ENCODE results near the gene CKAP2. TPM values are rescaled to one million over a fixed set of nuclear protein-coding genes. Genes with fewer than 3 reads are reported as not detected.
A peak's percentile ranks its signal among the peaks of the same experiment; 100 is the strongest.

Gene CKAP2, protein sequence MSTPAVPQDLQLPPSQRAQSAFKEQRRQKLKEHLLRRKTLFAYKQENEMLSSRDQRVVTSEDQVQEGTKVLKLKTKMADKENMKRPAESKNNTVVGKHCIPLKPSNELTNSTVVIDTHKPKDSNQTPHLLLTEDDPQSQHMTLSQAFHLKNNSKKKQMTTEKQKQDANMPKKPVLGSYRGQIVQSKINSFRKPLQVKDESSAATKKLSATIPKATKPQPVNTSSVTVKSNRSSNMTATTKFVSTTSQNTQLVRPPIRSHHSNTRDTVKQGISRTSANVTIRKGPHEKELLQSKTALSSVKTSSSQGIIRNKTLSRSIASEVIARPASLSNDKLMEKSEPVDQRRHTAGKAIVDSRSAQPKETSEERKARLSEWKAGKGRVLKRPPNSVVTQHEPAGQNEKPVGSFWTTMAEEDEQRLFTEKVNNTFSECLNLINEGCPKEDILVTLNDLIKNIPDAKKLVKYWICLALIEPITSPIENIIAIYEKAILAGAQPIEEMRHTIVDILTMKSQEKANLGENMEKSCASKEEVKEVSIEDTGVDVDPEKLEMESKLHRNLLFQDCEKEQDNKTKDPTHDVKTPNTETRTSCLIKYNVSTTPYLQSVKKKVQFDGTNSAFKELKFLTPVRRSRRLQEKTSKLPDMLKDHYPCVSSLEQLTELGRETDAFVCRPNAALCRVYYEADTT
- total RNA-seq (2014; rRNA removed; shearing (Covaris generic)) (66.5 and 70.8 TPM in 2 replicates), total RNA-seq (2022) (94.9 and 123 TPM in 2 replicates), Bru-seq, nascent RNA (percentile 95 among the genes with signal in this experiment), BruChase-seq, experiment 1, labeled RNA remaining after a 6-hour chase (percentile 87 among the genes with signal in this experiment), BruChase-seq, experiment 2, labeled RNA remaining after a 2-hour chase (percentile 97 among the genes with signal in this experiment)
- long read RNA-seq, transcript CKAP2-202 (6 exons, 1,972 nt): minor isoform, 21 of 248 reads
- long read RNA-seq, transcript CKAP2-201 (9 exons, 3,375 nt): major isoform, 141 of 248 reads
- long read RNA-seq, transcript CKAP2-203 (9 exons, 3,629 nt): minor isoform, 48 of 248 reads
- long read RNA-seq, partial matches to known transcripts: 15 of 248 reads
- long read RNA-seq, other reads (novel, unspliced or antisense): 21 of 248 reads

DNA sequence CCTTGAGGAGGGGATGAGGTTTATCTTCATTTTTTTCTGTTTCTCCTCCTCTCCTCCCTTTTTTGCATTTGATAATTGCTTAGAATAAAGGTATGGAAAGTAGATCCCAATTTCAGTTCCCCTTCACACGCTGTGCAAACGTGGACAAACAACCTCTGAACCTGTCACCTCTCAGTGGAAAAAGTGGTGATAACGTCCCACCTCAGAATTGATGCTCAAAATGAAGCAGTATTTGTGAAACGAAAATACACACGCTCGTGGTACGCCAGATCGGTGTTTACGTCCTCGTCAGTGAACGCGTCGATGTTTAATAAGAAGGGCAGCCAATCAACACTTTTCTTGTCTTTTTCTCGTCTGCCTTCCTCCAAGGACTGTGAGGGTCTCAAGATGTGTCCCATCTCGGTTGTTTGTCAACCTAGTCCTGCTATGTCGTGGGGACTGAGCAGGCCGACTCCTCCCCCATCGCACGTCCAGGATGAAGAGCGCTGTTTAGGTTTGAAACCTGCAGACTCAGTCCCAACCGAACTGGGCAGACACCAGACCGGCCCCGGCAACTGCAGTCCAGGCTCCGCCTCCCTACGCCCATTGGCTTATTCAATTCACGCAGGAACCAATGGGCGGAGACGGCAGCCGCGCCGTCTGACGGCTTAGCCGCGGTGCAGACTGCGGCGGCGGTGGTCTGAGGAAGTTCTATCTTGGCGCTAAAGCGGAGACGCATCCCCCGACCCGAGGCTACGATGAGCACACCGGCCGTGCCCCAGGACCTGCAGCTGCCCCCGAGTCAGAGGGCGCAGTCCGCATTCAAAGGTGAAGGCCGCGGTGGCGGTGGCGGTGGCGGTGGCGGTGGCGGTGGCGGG, at the start of gene CKAP2:
Gene CKAP2, plus strand, starts transcription at position 659 of the 857 bp plus-strand sequence. Its CDS starts 79 bp downstream, at position 738.
- Histone ChIP-seq H3K4me3 (ENCODE audit: low read depth, low read length, poor library complexity, severe bottlenecking) (peak within 1 kb of the TSS; percentile 92), H3K4me1 (ENCODE audit: insufficient read depth, low read length, poor library complexity, severe bottlenecking) (peaks cover 30% of the 10 kb centered on the region), H4K20me1 (ENCODE audit: insufficient read depth, low read length) (peaks cover 14% of the 10 kb centered on the region; the same call in 1 of the 2 replicates), H2AFZ (ENCODE audit: low read length) (peak within 1 kb of the TSS; percentile 85), H3K9me2 (ENCODE audit: insufficient read depth, low read length) (no peaks in the 10 kb centered on the region), H3K79me2 (ENCODE audit: insufficient read depth, low read depth, low read length) (peaks cover 53% of the 10 kb centered on the region), H3K36me3 (ENCODE audit: insufficient read depth, low read length) (peaks cover 40% of the 10 kb centered on the region), H3K27ac (ENCODE audit: low read depth, low read length, poor library complexity, severe bottlenecking) (peak within 1 kb of the TSS; percentile 92), H3K4me2 (ENCODE audit: low read length) (peak within 1 kb of the TSS; percentile 94), H3K9me3 (ENCODE audit: low read length) (no peaks in the 10 kb centered on the region)
- CTCF ChIA-PET (ENCODE audit: unreplicated experiment): no interaction called here
- POLR2A ChIA-PET: interaction anchor here (1.3 to 1.4 kb wide), 2 partner anchors 12 to 162 kb away, joined by 4 to 7 read pairs; no protein-coding TSS in a partner anchor
- intact Hi-C loops (cut with micrococcal nuclease; ENCODE audit: unreplicated experiment): loop anchor here (1.0 to 10.0 kb wide), 7 partner anchors 162 to 1003 kb away; partner anchors contain the start of genes ALG11, INTS6, NEK3 and SUGT1
- TSS peak; percentile 94 for BruUV-seq (replicated peaks)
- TF ChIP-seq EZH2phosphoT487 (IDR thresholded peaks at IDR 0.05; ENCODE audit: borderline replicate concordance, low read depth, low read length): no peak
- TF ChIP-seq, protein P1, sequence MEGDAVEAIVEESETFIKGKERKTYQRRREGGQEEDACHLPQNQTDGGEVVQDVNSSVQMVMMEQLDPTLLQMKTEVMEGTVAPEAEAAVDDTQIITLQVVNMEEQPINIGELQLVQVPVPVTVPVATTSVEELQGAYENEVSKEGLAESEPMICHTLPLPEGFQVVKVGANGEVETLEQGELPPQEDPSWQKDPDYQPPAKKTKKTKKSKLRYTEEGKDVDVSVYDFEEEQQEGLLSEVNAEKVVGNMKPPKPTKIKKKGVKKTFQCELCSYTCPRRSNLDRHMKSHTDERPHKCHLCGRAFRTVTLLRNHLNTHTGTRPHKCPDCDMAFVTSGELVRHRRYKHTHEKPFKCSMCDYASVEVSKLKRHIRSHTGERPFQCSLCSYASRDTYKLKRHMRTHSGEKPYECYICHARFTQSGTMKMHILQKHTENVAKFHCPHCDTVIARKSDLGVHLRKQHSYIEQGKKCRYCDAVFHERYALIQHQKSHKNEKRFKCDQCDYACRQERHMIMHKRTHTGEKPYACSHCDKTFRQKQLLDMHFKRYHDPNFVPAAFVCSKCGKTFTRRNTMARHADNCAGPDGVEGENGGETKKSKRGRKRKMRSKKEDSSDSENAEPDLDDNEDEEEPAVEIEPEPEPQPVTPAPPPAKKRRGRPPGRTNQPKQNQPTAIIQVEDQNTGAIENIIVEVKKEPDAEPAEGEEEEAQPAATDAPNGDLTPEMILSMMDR (conservative IDR thresholded peaks at IDR 0.05; ENCODE audit: low read length): no peak
- DNase-seq (ENCODE audit: low spot score): peak; percentile 97

DNA sequence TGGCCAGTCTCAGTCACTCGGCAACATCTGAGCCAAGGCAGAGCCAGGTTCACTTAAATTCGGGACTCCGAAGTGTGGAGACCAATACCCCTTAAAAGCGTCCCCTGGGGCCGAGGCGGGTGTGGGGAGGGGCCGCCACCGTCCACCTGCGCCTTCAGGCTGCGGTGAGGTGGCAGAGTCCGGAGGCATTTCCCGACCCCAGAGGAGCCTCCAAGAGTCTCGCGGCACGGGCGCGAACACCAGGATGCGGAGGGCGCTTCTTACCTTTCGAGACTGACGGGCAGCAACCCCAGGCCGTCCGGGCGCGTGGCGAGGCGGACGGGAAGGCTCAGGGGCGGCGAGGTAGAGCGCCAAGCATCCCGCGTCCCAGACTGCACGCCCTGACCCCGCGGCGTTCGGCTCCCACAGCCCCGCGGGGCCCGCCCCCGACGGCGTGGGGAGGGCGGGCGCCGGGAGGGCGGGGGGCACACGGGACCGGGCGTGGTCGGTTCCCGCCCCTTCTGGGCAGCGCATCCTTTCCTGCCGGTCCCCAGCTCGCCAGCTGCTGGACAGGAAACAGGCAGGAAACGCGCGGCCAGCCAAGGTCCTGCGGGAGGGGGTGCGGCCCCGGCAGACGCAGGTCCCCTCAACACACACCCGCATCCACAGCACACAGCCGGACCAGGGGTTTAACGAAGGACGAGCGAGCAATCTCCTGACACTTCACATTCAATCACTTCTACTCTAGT, 49.3 kb upstream of the CKAP2 start, which contains the start of gene THSD1:
Gene THSD1, minus strand, starts transcription at position 406 of the 728 bp plus-strand sequence. CDS start 3,572 bp downstream, outside the sequence.
- TF ChIP-seq, protein P1 (conservative IDR thresholded peaks at IDR 0.05; ENCODE audit: low read length): no peak
- no peak for TF ChIP-seq EZH2phosphoT487 (IDR thresholded peaks at IDR 0.05; ENCODE audit: borderline replicate concordance, low read depth, low read length)
- Histone ChIP-seq H4K20me1 (ENCODE audit: insufficient read depth, low read length) (no peaks in the 10 kb centered on the region), H3K27ac (ENCODE audit: low read depth, low read length, poor library complexity, severe bottlenecking) (no peak within 1 kb of the TSS), H3K9me3 (ENCODE audit: low read length) (no peaks in the 10 kb centered on the region), H2AFZ (ENCODE audit: low read length) (no peak within 1 kb of the TSS), H3K4me3 (ENCODE audit: low read depth, low read length, poor library complexity, severe bottlenecking) (no peak within 1 kb of the TSS), H3K36me3 (ENCODE audit: insufficient read depth, low read length) (no peaks in the 10 kb centered on the region), H3K79me2 (ENCODE audit: insufficient read depth, low read depth, low read length) (no peaks in the 10 kb centered on the region), H3K4me1 (ENCODE audit: insufficient read depth, low read length, poor library complexity, severe bottlenecking) (no peaks in the 10 kb centered on the region), H3K9me2 (ENCODE audit: insufficient read depth, low read length) (no peaks in the 10 kb centered on the region), H3K4me2 (ENCODE audit: low read length) (no peak within 1 kb of the TSS)
- BruUV-seq (replicated peaks): no TSS peak
- no peak for DNase-seq (ENCODE audit: low spot score)
- intact Hi-C loops (cut with micrococcal nuclease; ENCODE audit: unreplicated experiment): no loop called here
- ChIA-PET CTCF (ENCODE audit: unreplicated experiment) (no interaction called here), POLR2A (interaction anchor here (1.4 kb wide), 1 partner anchor 11 kb away, joined by 7 read pairs; no protein-coding TSS in a partner anchor)

Data from OCI-LY7 (cell line).